ENCODE results near the gene SLC2A4.

Gene SLC2A4

DNA sequence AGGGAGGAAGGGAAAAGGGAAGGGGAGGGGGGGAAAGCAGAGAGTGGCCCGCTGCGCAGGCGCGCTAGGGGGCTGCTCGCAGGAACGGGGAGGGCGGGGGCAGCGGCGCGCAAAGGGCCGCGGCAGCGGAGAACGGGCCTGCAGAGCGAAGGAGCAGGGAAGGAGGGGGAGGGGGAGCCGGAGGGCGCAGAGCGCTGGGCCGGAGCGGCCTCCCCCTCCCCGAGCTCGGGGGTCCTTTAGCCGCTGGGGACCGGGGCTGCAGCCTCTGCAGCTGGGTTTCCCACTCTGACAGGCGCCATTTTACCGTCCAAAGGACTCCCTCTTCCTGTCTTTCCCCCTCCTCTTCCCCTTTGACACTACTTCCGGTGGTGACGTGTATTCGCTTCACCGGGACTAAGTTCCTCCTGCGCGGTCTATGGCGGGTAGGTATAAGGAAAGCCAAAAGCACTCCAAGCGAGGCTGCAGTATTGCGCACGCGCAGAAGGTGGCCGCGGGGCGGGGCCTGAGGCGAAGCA is 29.8 kb upstream of the SLC2A4 start, which contains the start of gene CTDNEP1:
Gene CTDNEP1 (minus strand): TSS at position 74 of the 515 bp plus-strand sequence. CDS start 438 bp downstream, outside the sequence.
- Histone ChIP-seq H3K36me3 (peaks cover 34 to 58% (median 43%) of the 10 kb centered on the region in 11 experiments), H3K27me3 (no peaks in the 10 kb centered on the region), H3K9ac (peak within 1 kb of the TSS; percentile 86 to 98 (median 96)), H3K9me3 (replicated peaks in 1 of 11) (no peaks in the 10 kb centered on the region), H3K27ac (peak within 1 kb of the TSS; percentile 90 to 99 (median 97)), H3K4me3 (peak within 1 kb of the TSS; percentile 88 to 98 (median 96)), H4K20me1 (peaks cover 0 to 55% (median 28%) of the 10 kb centered on the region in 11 experiments; a peak in 17 of 22 replicates), H3K4me2 (peak within 1 kb of the TSS; percentile 90 to 99 (median 97)), H3K4me1 (peaks cover 25 to 44% (median 34%) of the 10 kb centered on the region in 10 experiments)
- TF ChIP-seq Cebpa-rat (IDR thresholded peaks at IDR 0.05), result no peak

- H3K27me3 ChIP-seq, result no peaks in the 10 kb centered on the region
Observed at GRCh38 chr17:7252176-7253043, 29.1 kb upstream of the SLC2A4 start, which contains the start of gene ELP5. ELP5 (plus strand) TSS chr17:7252215; CDS start chr17:7252551, 336 bp downstream.

GRCh38 chr17:7253082-7253481 is 28.4 kb upstream of the SLC2A4 start:
- H3K9ac ChIP-seq, result peak overlapping the region; percentile 86 to 98 (median 96)
- no peaks in the 10 kb centered on the region; a peak in 1 of 22 replicates for H3K27me3 ChIP-seq
- H3K27ac ChIP-seq, result peak overlapping the region; percentile 90 to 99 (median 97)
- H3K36me3 ChIP-seq, result peaks cover 42 to 59% (median 48%) of the 10 kb centered on the region in 11 experiments
- peaks cover 0 to 44% (median 17%) of the 10 kb centered on the region in 11 experiments; a peak in 16 of 22 replicates for H4K20me1 ChIP-seq
- H3K4me3 ChIP-seq, result peak overlapping the region; percentile 88 to 98 (median 96)
- H3K4me1 ChIP-seq, result peaks cover 25 to 44% (median 34%) of the 10 kb centered on the region in 10 experiments
- H3K9me3 ChIP-seq (replicated peaks in 1 of 11), result no peaks in the 10 kb centered on the region
- no peak for TF ChIP-seq Cebpa-rat (IDR thresholded peaks at IDR 0.05)
- H3K4me2 ChIP-seq, result peak overlapping the region; percentile 80 to 98 (median 93)

More at GRCh38 chr17:7252176-7253043, 29.1 kb upstream of the SLC2A4 start, which contains the start of gene ELP5:
- no peaks in the 10 kb centered on the region for H3K9me3 ChIP-seq (replicated peaks in 1 of 11)
- peak within 1 kb of the TSS; percentile 90 to 99 (median 97) for H3K27ac ChIP-seq
- peak within 1 kb of the TSS; percentile 86 to 98 (median 96) for H3K9ac ChIP-seq
- peaks cover 0 to 51% (median 22%) of the 10 kb centered on the region in 11 experiments; a peak in 17 of 22 replicates for H4K20me1 ChIP-seq
- peak within 1 kb of the TSS; percentile 88 to 98 (median 96) for H3K4me3 ChIP-seq
- H3K4me1 ChIP-seq, result peaks cover 25 to 44% (median 34%) of the 10 kb centered on the region in 10 experiments
- TF ChIP-seq Cebpa-rat (IDR thresholded peaks at IDR 0.05), result no peak
- H3K36me3 ChIP-seq, result peaks cover 36 to 58% (median 43%) of the 10 kb centered on the region in 11 experiments
- H3K4me2 ChIP-seq, result peak within 1 kb of the TSS; percentile 90 to 99 (median 97)

DNA sequence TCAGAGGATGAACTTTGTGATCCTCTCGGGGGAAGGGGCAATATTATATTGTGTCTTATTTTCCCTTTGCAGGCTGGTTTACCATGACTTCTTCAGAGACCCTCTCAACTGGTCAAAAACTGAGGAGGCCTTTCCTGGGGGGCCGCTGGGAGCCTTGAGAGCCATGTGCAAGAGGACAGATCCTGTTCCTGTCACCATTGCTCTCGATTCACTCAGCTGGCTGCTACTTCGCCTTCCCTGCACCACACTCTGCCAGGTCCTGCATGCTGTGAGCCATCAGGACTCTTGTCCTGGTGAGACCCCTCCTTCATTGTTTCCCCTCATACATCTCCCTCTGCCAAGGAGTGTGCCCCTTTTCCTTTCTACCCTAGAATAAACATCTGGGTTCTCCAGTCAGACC is 27.0 kb upstream of the SLC2A4 start:
- H3K4me3 ChIP-seq, result no peak overlapping the region
- peaks cover 0 to 40% (median 10%) of the 10 kb centered on the region in 11 experiments; a peak in 17 of 22 replicates for H4K20me1 ChIP-seq
- peaks cover 55 to 64% (median 57%) of the 10 kb centered on the region in 11 experiments for H3K36me3 ChIP-seq
- no peaks in the 10 kb centered on the region for H3K9me3 ChIP-seq (replicated peaks in 1 of 11)
- H3K27ac ChIP-seq, result no peak overlapping the region
- H3K4me2 ChIP-seq, result peak overlapping the region in 1 of 11 experiments; percentile 96; a peak in 1 of 22 replicates
- H3K9ac ChIP-seq, result peak overlapping the region in 5 of 11 experiments; percentile 16 to 55 (median 33); a peak in 6 of 22 replicates
- H3K4me1 ChIP-seq, result peaks cover 18 to 44% (median 31%) of the 10 kb centered on the region in 10 experiments
- H3K27me3 ChIP-seq, result peaks cover 0 to 12% (median 10%) of the 10 kb centered on the region in 11 experiments; a peak in 19 of 22 replicates
- TF ChIP-seq Cebpa-rat (IDR thresholded peaks at IDR 0.05), result no peak

GRCh38 chr17:7256766-7257456 is 24.6 kb upstream of the SLC2A4 start:
- Histone ChIP-seq H3K4me1 (peaks cover 23 to 66% (median 41%) of the 10 kb centered on the region in 10 experiments), H3K36me3 (peaks cover 65 to 76% (median 69%) of the 10 kb centered on the region in 11 experiments), H4K20me1 (peaks cover 0 to 41% (median 24%) of the 10 kb centered on the region in 11 experiments; a peak in 14 of 22 replicates), H3K4me2 (no peak overlapping the region), H3K9ac (peak overlapping the region in 2 of 11 experiments; percentile 18 to 32; a peak in 5 of 22 replicates), H3K9me3 (replicated peaks in 1 of 11) (no peaks in the 10 kb centered on the region), H3K27me3 (peaks cover 18 to 36% (median 34%) of the 10 kb centered on the region in 11 experiments), H3K27ac (no peak overlapping the region), H3K4me3 (no peak overlapping the region)
- no peak for TF ChIP-seq Cebpa-rat (IDR thresholded peaks at IDR 0.05)

- Histone ChIP-seq H3K27me3 (peaks cover 27 to 57% (median 55%) of the 10 kb centered on the region in 11 experiments), H3K9ac (peak overlapping the region in 4 of 11 experiments; percentile 3 to 55 (median 42); a peak in 3 of 22 replicates), H3K9me3 (replicated peaks in 1 of 11) (no peaks in the 10 kb centered on the region), H3K36me3 (peaks cover 62 to 70% (median 67%) of the 10 kb centered on the region in 11 experiments), H3K4me1 (peaks cover 19 to 75% (median 49%) of the 10 kb centered on the region in 10 experiments), H4K20me1 (peaks cover 0 to 41% (median 24%) of the 10 kb centered on the region in 11 experiments; a peak in 15 of 22 replicates), H3K4me2 (peak overlapping the region in 10 of 11 experiments; percentile 43 to 100 (median 68); a peak in 19 of 22 replicates), H3K27ac (no peak overlapping the region; a peak in 1 of 22 replicates), H3K4me3 (peak overlapping the region in 3 of 10 experiments; percentile 7 to 43 (median 18); a peak in 1 of 20 replicates)
- peak in 9 of 11 experiments; percentile 15 to 78 (median 59); a peak in 9 of 22 replicates for TF ChIP-seq Cebpa-rat (IDR thresholded peaks at IDR 0.05)
Observed at GRCh38 chr17:7258731-7259554, 22.6 kb upstream of the SLC2A4 start.

DNA sequence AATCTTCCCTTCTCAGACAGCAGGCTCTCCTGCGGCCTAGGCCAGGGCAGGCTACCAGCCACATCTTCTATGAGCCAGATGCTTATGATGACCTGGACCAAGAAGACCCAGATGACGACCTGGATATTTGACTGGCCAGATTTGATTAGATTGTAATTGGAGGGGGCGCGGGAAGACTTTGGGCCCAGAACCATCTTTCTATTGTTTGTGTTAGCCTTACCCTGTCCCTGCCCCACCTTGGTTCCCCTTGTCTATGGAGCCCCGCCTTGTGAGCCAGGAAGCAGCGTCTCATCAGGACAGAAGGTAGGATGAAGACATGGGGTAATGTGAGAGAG is 22.0 kb upstream of the SLC2A4 start:
- no peak for TF ChIP-seq Cebpa-rat (IDR thresholded peaks at IDR 0.05)
- no peaks in the 10 kb centered on the region for H3K9me3 ChIP-seq (replicated peaks in 1 of 11)
- H3K4me1 ChIP-seq, result peaks cover 19 to 75% (median 47%) of the 10 kb centered on the region in 10 experiments
- peak overlapping the region in 3 of 11 experiments; percentile 3 to 51 (median 36); a peak in 1 of 22 replicates for H3K9ac ChIP-seq
- no peak overlapping the region for H3K27ac ChIP-seq
- peak overlapping the region in 3 of 10 experiments; percentile 7 to 43 (median 18); a peak in 1 of 20 replicates for H3K4me3 ChIP-seq
- peaks cover 59 to 64% (median 61%) of the 10 kb centered on the region in 11 experiments for H3K36me3 ChIP-seq
- H3K4me2 ChIP-seq, result peak overlapping the region in 10 of 11 experiments; percentile 43 to 100 (median 68); a peak in 15 of 22 replicates
- peaks cover 0 to 41% (median 24%) of the 10 kb centered on the region in 11 experiments; a peak in 15 of 22 replicates for H4K20me1 ChIP-seq
- peaks cover 27 to 62% (median 61%) of the 10 kb centered on the region in 11 experiments for H3K27me3 ChIP-seq

Measured in BLaER1 treated with 17β-estradiol and CSF1 and Interleukin-3, amounts not matched to agents 10 nM and 100 nM (cell line).